Testis (tissue), 2 donors: Measurements from ENCODE around the gene PTPRN2.

Source experiments
- CTCF ChIP-seq, 3 experiments: fragments of 450-650 bp in 2 of 3; fragments of 200-600 bp in 1 of 3; sonication (generic) in 1 of 3; IDR thresholded peaks; one replicate each; pipeline ENCODE4 v1.5.1; 2016 to 2019; ENCODE audit warnings: antibody characterized with exemption in 3 of 3, mild to moderate bottlenecking in 2 of 3, moderate library complexity in 1 of 3
- POLR2A ChIP-seq: fragments of 450-650 bp; IDR thresholded peaks from one replicate; pipeline ENCODE4 v1.6.1; 2017; ENCODE audit warnings: antibody characterized with exemption, mild to moderate bottlenecking, moderate library complexity

GRCh38 chr7:158500651-158501052 is 87.0 kb downstream of the PTPRN2 start:
- TF ChIP-seq CTCF (IDR thresholded peaks at IDR 0.05) = no peak
- TF ChIP-seq POLR2A = no peak
